Psoas muscle (tissue), 8 donors: ENCODE data around the gene TCOF1. TPM values are rescaled to one million over a fixed set of nuclear protein-coding genes. Genes with fewer than 3 reads are reported as not detected.
A peak's percentile ranks its signal among the peaks of the same experiment; 100 is the strongest.

Experiments used
- ATAC-seq, 4 donors: fragments of 200-7000 bp; cut with Tn5 transposase; one replicate each; pipeline ENCODE4 v1.9.1; 2020; ENCODE audit warnings: moderate library complexity in 3 of 4, mild to moderate bottlenecking in 2 of 4
- DNase-seq, 2 donors: peaks; one replicate each; pipeline ENCODE4 v3.0.0-alpha.2; 2020
- H3K27ac ChIP-seq: fragments of 200-600 bp; one replicate; pipeline ENCODE4 v1.8.0; 2022
- H3K27me3 ChIP-seq, 3 donors: fragments of 200-600 bp in 1 of 3; one replicate each; pipeline versions ENCODE4 v1.6.1 to v1.8.0; 2013 to 2022; ENCODE audit warnings: low read length in 2 of 3, mild to moderate bottlenecking in 2 of 3, moderate library complexity in 1 of 3; ENCODE audit not compliant: insufficient read depth in 3 of 3
- H3K36me3 ChIP-seq, 2 donors: fragments of 200-600 bp in 1 of 2; one replicate each; pipeline versions ENCODE4 v1.6.1 to v1.8.0; 2013 to 2022; ENCODE audit warnings: low read depth in 1 of 2, mild to moderate bottlenecking in 1 of 2, moderate library complexity in 1 of 2; ENCODE audit not compliant: insufficient read depth in 1 of 2
- H3K4me1 ChIP-seq: fragments of 200-600 bp; one replicate; pipeline ENCODE4 v1.8.0; 2022
- H3K4me3 ChIP-seq: fragments of 200-600 bp; one replicate; pipeline ENCODE4 v1.8.0; 2022; ENCODE audit warnings: mild to moderate bottlenecking
- H3K9me3 ChIP-seq: fragments of 200-600 bp; one replicate; pipeline ENCODE4 v1.8.0; 2022
- WGBS, 3 donors: extraction: QIAGEN DNeasy Blood & Tissue Kit; methylation state at CpG; one replicate each; pipeline versions ENCODE4 v1.1.6 to v1.1.7; 2013; 5-methylcytosine and 5-hydroxymethylcytosine counted together
- intact Hi-C, 2 donors: fragments of 100-400 bp; cut with DNase I; formaldehyde crosslinking; loops; one replicate each; pipeline versions ENCODE4 v1.11.0 to v1.14.2; 2022
- polyA plus RNA-seq, 3 donors: library from polyadenylated mRNA; stranded (reverse); fragments of 200-250 nt; gene quantifications; one replicate each; pipeline ENCODE4 v1.2.3, GENCODE V29; 2013
- total RNA-seq, 4 donors: library from RNA; stranded (reverse); fragmentation: NEBNext Ultra II Directional in 2 of 4; extraction: Animal tissue kit (Norgen Biotek cat#: 25700) in 2 of 4; gene quantifications; one replicate each; pipeline versions ENCODE4 v1.2.1 to v1.2.4, GENCODE V29; 2021 to 2023
- TF ChIP-seq, protein P1 (sequence below): fragments of 200-600 bp; IDR thresholded peaks from one replicate; pipeline ENCODE4 v1.8.0; 2022; ENCODE audit warnings: antibody characterized with exemption
- donor health status: healthy with polysubstance abuse.
- donor health status: DM: no; HTN: no; CAD: no; lungs with moderate emphysema.
- donor health status: Bipolar disorder and iron deficiency.
- donor health status: healthy.
- donor health status: DM: yes; HTN: yes; CAD: no.
- donor health status: DM: no; HTN: no; CAD: no.
- donor health status: DM: no; HTN: no; CAD: no.
- donor health status: DM: yes; HTN: yes; CAD: no.

Gene TCOF1
- total and polyA plus RNA-seq, 7 donors = 18.3 to 26.7 (median 24.2) TPM

DNA sequence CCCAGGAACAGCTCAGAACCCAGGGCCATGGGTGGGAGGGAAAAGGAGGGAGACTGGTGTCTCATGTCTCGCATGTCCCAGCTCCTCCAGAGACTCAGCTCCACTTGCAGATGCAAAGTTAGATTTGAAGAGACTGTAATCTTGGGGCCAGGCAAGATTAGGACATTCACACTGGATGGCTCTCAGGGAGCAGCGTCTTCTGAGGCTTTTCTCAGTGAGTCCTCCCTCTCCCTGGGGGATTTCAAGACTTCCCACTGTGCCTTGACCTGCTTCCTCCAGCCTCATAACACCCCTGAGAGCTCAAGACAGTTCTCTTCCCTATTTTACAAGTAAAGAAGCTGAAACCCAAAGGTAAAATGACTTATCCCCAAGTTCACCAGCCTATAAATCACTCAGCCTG is 10.5 kb upstream of the TCOF1 start:
- no peaks in the 10 kb centered on the region for H3K27me3 ChIP-seq
- ATAC-seq (no peak), DNase-seq (no peak)
- H3K9me3 ChIP-seq = no peaks in the 10 kb centered on the region
- peaks cover 7% of the 10 kb centered on the region for H3K4me1 ChIP-seq
- TF ChIP-seq, protein P1, sequence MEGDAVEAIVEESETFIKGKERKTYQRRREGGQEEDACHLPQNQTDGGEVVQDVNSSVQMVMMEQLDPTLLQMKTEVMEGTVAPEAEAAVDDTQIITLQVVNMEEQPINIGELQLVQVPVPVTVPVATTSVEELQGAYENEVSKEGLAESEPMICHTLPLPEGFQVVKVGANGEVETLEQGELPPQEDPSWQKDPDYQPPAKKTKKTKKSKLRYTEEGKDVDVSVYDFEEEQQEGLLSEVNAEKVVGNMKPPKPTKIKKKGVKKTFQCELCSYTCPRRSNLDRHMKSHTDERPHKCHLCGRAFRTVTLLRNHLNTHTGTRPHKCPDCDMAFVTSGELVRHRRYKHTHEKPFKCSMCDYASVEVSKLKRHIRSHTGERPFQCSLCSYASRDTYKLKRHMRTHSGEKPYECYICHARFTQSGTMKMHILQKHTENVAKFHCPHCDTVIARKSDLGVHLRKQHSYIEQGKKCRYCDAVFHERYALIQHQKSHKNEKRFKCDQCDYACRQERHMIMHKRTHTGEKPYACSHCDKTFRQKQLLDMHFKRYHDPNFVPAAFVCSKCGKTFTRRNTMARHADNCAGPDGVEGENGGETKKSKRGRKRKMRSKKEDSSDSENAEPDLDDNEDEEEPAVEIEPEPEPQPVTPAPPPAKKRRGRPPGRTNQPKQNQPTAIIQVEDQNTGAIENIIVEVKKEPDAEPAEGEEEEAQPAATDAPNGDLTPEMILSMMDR = no peak
- H3K36me3 ChIP-seq = no peaks in the 10 kb centered on the region
- no peak overlapping the region for H3K4me3 ChIP-seq
- WGBS, 3 donors = 85 to 92% (median 89%) methylated on average over 2 of the region's 2 CpGs
- no peak overlapping the region for H3K27ac ChIP-seq
- intact Hi-C loops = no loop called here

DNA sequence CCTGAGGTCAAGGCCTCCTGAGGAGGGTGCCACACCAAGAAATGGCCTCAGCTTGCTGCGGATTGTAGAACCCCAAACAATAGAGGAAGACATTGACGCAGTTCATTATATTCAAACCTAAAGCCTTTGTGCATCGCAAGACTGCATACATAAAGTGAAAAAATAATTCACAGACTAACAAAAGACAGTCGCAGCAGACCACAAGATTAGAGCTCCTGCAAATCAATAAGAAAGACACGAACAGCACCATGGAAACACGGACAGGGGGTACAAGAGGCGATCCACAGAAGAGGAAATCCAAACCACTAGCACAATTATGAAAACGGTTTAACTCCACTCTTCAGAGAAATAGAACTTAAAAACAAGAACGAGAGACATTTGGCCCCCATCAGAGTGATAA is 10.0 kb upstream of the TCOF1 start:
- TF ChIP-seq, protein P1 = no peak
- DNase-seq (no peak), ATAC-seq (no peak)
- Histone ChIP-seq H3K36me3 (no peaks in the 10 kb centered on the region), H3K4me3 (no peak overlapping the region), H3K9me3 (no peaks in the 10 kb centered on the region), H3K27me3 (no peaks in the 10 kb centered on the region), H3K4me1 (peaks cover 7% of the 10 kb centered on the region), H3K27ac (no peak overlapping the region)
- intact Hi-C loops = no loop called here
- WGBS, 3 donors = 80 to 82% (median 82%) methylated on average over 9 of the region's 9 CpGs

DNA sequence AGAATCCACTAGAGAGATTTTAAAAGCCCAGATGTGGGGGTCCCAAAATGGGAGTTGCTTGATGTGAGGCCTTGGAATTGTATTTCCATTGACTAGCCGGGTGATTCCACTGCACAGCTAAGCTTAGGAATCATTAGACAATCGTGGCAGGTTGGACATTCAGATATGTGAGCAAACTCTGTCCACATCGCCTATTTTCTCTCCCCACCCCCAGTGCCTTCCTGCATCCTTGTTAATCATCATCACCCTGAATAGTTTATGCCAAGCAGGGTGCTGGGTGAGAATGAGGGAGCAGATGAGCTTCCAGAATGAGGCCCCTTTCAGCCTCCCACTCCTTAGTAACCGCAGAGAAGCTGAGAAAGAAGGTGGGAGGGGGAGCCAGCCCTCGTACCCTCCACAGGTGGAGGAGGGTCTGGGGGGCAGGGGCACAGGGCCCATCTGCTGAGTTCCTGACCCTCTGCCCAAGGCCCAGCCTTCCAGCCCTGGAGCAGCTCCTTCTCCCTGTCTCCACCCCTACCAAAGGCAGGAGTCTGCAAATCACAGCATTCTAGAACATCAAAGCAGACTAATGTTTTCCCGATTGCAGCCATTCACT is 7.7 kb upstream of the TCOF1 start:
- WGBS, 3 donors = 89 to 90% (median 89%) methylated on average over 6 of the region's 6 CpGs
- Histone ChIP-seq H3K4me1 (peaks cover 7% of the 10 kb centered on the region), H3K27ac (no peak overlapping the region), H3K9me3 (no peaks in the 10 kb centered on the region), H3K36me3 (no peaks in the 10 kb centered on the region), H3K4me3 (no peak overlapping the region), H3K27me3 (no peaks in the 10 kb centered on the region)
- DNase-seq = no peak
- TF ChIP-seq, protein P1 = no peak
- ATAC-seq = no peak
- intact Hi-C loops = loop anchor here (5.0 to 10.0 kb wide), 4 partner anchors 77 to 187 kb away; partner anchors contain the start of gene CDX1 (in 1 of the 2)

DNA sequence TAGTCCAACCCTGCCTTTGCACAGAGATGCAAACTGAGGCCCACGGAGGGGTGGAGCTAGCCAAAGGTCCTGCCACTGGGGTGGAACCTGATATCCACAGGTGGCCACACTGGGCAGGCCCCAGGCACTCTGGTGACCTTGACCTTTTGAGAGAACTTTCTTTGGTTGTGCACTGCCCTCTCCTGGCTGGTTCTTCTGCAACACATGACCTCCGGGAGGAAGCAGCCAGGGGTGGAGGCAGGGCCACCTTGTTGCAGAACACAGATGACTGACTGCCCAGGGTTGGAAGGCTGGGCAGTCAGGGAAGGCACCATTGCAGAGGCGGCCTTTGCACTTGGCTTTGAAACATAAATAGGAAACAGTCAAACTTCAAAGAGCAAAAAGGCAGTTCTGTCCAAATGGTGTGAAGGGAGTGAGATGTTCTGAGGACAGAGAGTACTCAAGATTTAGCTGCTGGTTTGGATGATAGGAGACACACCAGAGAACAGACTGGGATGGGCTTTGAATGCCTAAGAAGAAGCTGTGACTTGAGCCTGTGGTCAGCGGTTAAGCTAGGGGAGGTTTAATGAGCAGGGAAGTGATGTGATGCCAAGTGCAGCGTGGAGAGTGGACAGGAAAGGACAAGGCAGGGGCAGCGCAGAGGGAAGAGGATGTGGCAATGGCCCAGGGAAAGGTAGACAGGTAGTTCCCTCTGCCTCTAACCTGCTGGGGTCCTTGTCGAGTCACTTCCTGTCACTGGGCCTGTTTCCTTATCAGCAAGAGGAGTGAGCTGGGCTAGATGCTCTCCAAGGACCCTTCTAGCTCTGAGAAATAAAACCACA is 6.8 kb upstream of the TCOF1 start:
- 43 to 50% (median 48%) methylated on average over 7 of the region's 7 CpGs for whole genome bisulfite sequencing, 3 donors
- peak; percentile 95 to 98 (median 98) for ATAC-seq
- DNase-seq = peak; percentile 69 to 86
- no peaks in the 10 kb centered on the region for H3K27me3 ChIP-seq
- peaks cover 7% of the 10 kb centered on the region for H3K4me1 ChIP-seq
- no peak overlapping the region for H3K27ac ChIP-seq
- intact Hi-C loops = loop anchor here (5.0 to 10.0 kb wide), 4 partner anchors 78 to 188 kb away; partner anchors contain the start of gene CDX1 (in 1 of the 2)
- no peaks in the 10 kb centered on the region for H3K36me3 ChIP-seq
- H3K4me3 ChIP-seq = no peak overlapping the region
- TF ChIP-seq, protein P1 = peak; percentile 62
- H3K9me3 ChIP-seq = no peaks in the 10 kb centered on the region
